H9 (cell line): ENCODE data around the gene CLEC4G. TPM values are rescaled to one million over a fixed set of nuclear protein-coding genes. Genes with fewer than 3 reads are reported as not detected.

Source experiments
- DNase-seq: peaks from one replicate; pipeline ENCODE4 v3.0.0-alpha.2; 2017
- H2AFZ ChIP-seq: one replicate; pipeline ENCODE4 v1.6.1; 2013; ENCODE audit warnings: mild to moderate bottlenecking, low read length, control low read depth, moderate library complexity
- H2AK5ac ChIP-seq: 2 replicates; pipeline ENCODE4 v1.6.1; 2013; ENCODE audit warnings: low read length, control low read depth, mixed read lengths; ENCODE audit not compliant: insufficient read length
- H2BK120ac ChIP-seq: one replicate; pipeline ENCODE4 v1.6.1; 2013; ENCODE audit warnings: low read depth, mild to moderate bottlenecking, low read length, control low read depth, inconsistent platforms; ENCODE audit not compliant: poor library complexity, severe bottlenecking
- H2BK12ac ChIP-seq: 2 replicates; pipeline ENCODE4 v1.6.1; 2013; ENCODE audit warnings: low read length, control low read depth, mixed read lengths, low read depth; ENCODE audit not compliant: insufficient read length
- H2BK15ac ChIP-seq: 2 replicates; pipeline ENCODE4 v1.6.1; 2013; ENCODE audit warnings: low read depth, low read length, control low read depth
- H2BK20ac ChIP-seq: one replicate; pipeline ENCODE4 v1.6.1; 2013; ENCODE audit warnings: low read depth, mild to moderate bottlenecking, low read length, control low read depth, inconsistent platforms; ENCODE audit not compliant: poor library complexity, severe bottlenecking
- H2BK5ac ChIP-seq: 2 replicates; pipeline ENCODE4 v1.6.1; 2013; ENCODE audit warnings: low read length, control low read depth, mixed read lengths; ENCODE audit not compliant: insufficient read length
- H3K14ac ChIP-seq: 2 replicates; pipeline ENCODE4 v1.6.1; 2013; ENCODE audit warnings: low read length, control low read depth; ENCODE audit not compliant: insufficient read depth
- H3K18ac ChIP-seq: 2 replicates; pipeline ENCODE4 v1.6.1; 2013; ENCODE audit warnings: low read depth, mild to moderate bottlenecking, mixed read lengths, low read length, control low read depth; ENCODE audit not compliant: insufficient read length
- H3K23ac ChIP-seq: 2 replicates; pipeline ENCODE4 v1.6.1; 2013; ENCODE audit warnings: low read length, control low read depth, mixed read lengths, low read depth; ENCODE audit not compliant: insufficient read length
- H3K23me2 ChIP-seq: 2 replicates; pipeline ENCODE4 v1.6.1; 2013; ENCODE audit warnings: low read depth, mild to moderate bottlenecking, mixed read lengths, low read length, control low read depth; ENCODE audit not compliant: insufficient read length, poor library complexity, severe bottlenecking
- H3K27ac ChIP-seq: 2 replicates; pipeline ENCODE4 v1.5.1; 2013; ENCODE audit warnings: low read length, control low read depth, mixed read lengths, low read depth; ENCODE audit not compliant: insufficient read length
- H3K27me3 ChIP-seq: 2 replicates; pipeline ENCODE4 v1.6.1; 2013; ENCODE audit warnings: low read length, control low read depth, inconsistent platforms; ENCODE audit not compliant: insufficient read depth
- H3K4ac ChIP-seq: 2 replicates; pipeline ENCODE4 v1.6.1; 2013; ENCODE audit warnings: low read depth, mild to moderate bottlenecking, control low read depth, inconsistent platforms, low read length, moderate library complexity
- H3K4me1 ChIP-seq: 2 replicates; pipeline ENCODE4 v1.6.1; 2013; ENCODE audit warnings: low read length, control low read depth, inconsistent platforms; ENCODE audit not compliant: insufficient read depth
- H3K4me2 ChIP-seq: 2 replicates; pipeline ENCODE4 v1.6.1; 2013; ENCODE audit warnings: low read length, control low read depth, mixed read lengths; ENCODE audit not compliant: insufficient read length, insufficient read depth
- H3K56ac ChIP-seq: 2 replicates; pipeline ENCODE4 v1.6.1; 2013; ENCODE audit warnings: low read depth, mild to moderate bottlenecking, mixed read lengths, low read length, control low read depth; ENCODE audit not compliant: insufficient read length
- H3K79me1 ChIP-seq: 2 replicates; pipeline ENCODE4 v1.6.1; 2013; ENCODE audit warnings: low read depth, mild to moderate bottlenecking, moderate library complexity, low read length, control low read depth, inconsistent platforms; ENCODE audit not compliant: insufficient read depth, poor library complexity, severe bottlenecking
- H3K79me2 ChIP-seq: 2 replicates; pipeline ENCODE4 v1.6.1; 2013; ENCODE audit warnings: low read length, control low read depth, inconsistent platforms; ENCODE audit not compliant: insufficient read depth
- H3K9ac ChIP-seq: 2 replicates; pipeline ENCODE4 v1.6.1; 2013; ENCODE audit warnings: low read length, control low read depth, mixed read lengths; ENCODE audit not compliant: insufficient read length; ENCODE audit errors: extremely low read depth
- H3K9me3 ChIP-seq: one replicate; pipeline ENCODE4 v1.6.1; 2013; ENCODE audit warnings: low read depth, low read length, inconsistent platforms; ENCODE audit not compliant: control insufficient read depth
- H3T11ph ChIP-seq: one replicate; pipeline ENCODE4 v1.6.1; 2013; ENCODE audit warnings: mild to moderate bottlenecking, low read length, control low read depth, inconsistent platforms
- H4K20me1 ChIP-seq: one replicate; pipeline ENCODE4 v1.6.1; 2013; ENCODE audit not compliant: control insufficient read depth, insufficient read length, insufficient read depth
- H4K5ac ChIP-seq: 2 replicates; pipeline ENCODE4 v1.6.1; 2013; ENCODE audit warnings: low read depth, mild to moderate bottlenecking, mixed read lengths, low read length, control low read depth; ENCODE audit not compliant: insufficient read length
- H4K8ac ChIP-seq: replicated peaks from 2 replicates; pipeline ENCODE4 v1.6.1; 2013; ENCODE audit warnings: low read length, control low read depth, mixed read lengths, low read depth; ENCODE audit not compliant: insufficient read length
- H4K91ac ChIP-seq: 2 replicates; pipeline ENCODE4 v1.6.1; 2013; ENCODE audit warnings: low read depth, mild to moderate bottlenecking, moderate library complexity, mixed read lengths, low read length, control low read depth; ENCODE audit not compliant: insufficient read length
- H3K27ac Mint-ChIP-seq, 3 experiments: 2 replicates in 2 of 3; 3 replicates in 1 of 3; pipeline ENCODE4 v1.8.0; 2020 to 2021; ENCODE audit warnings: mixed read lengths in 3 of 3, mild to moderate bottlenecking in 1 of 3, moderate library complexity in 1 of 3
- H3K27me3 Mint-ChIP-seq: 2 replicates; pipeline ENCODE4 v1.8.0; 2021; ENCODE audit warnings: low read depth, mild to moderate bottlenecking, moderate library complexity, mixed read lengths
- H3K36me3 Mint-ChIP-seq, 3 experiments: 2 replicates in 2 of 3; 3 replicates in 1 of 3; pipeline ENCODE4 v1.8.0; 2020 to 2021; ENCODE audit warnings: low read depth in 3 of 3, mixed read lengths in 3 of 3; ENCODE audit not compliant: insufficient read depth in 1 of 3
- H3K4me1 Mint-ChIP-seq, 2 experiments: 2 replicates each; pipeline ENCODE4 v1.8.0; 2020; ENCODE audit warnings: mixed read lengths in 2 of 2
- H3K4me3 Mint-ChIP-seq, 2 experiments: 2 replicates in 1 of 2; 3 replicates in 1 of 2; pipeline ENCODE4 v1.8.0; 2020 to 2021; ENCODE audit warnings: mild to moderate bottlenecking in 2 of 2, mixed read lengths in 2 of 2, moderate library complexity in 1 of 2
- H3K9me3 Mint-ChIP-seq, 2 experiments: 2 replicates in 1 of 2; 3 replicates in 1 of 2; pipeline ENCODE4 v1.8.0; 2020; ENCODE audit warnings: mild to moderate bottlenecking in 2 of 2, mixed read lengths in 2 of 2, moderate library complexity in 1 of 2
- CTCF ChIP-seq: fragments of 200-600 bp; sonication (generic); conservative IDR thresholded peaks from 3 replicates; pipeline ENCODE4 v1.8.0; 2021; ENCODE audit warnings: antibody characterized with exemption, mild to moderate bottlenecking
- WGBS: extraction: QIAGEN DNeasy Blood & Tissue Kit; methylation state at CpG from one replicate; pipeline ENCODE4 v1.1.7; 2013; ENCODE audit warnings: missing lambda C conversion rate, low lambda C conversion rate, mixed read lengths; ENCODE audit not compliant: insufficient read length; ENCODE audit errors: extremely low coverage; 5-methylcytosine and 5-hydroxymethylcytosine counted together
- total RNA-seq: library from RNA; stranded (reverse); gene quantifications from 2 replicates; pipeline ENCODE4 v1.2.1, GENCODE V29; 2021

CLEC4G gene
- total RNA-seq, 1 experiment from 2014 or later = not detected

DNA sequence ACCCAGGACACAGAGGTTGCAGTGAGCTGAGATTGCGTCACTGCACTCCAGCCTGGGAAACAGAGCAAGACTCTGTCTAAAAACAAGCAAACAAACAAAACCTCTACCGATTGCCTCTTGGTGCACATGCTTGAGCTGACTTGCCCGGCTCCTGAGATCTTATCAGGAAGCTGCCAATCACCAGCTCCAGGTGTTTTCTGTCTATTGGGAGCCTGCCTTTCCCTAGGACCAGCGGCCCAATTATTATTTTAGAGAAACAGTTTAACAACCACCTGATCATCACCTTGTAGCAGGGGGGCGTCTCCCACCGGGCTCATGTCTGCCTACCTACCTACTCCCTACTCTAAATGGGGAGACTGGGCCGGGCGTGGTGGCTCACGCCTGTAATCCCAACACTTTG, 41.9 kb upstream of the CLEC4G start:
- H2BK12ac ChIP-seq = no peak overlapping the region
- no peaks in the 10 kb centered on the region for H3K36me3 Mint-ChIP-seq
- no peaks in the 10 kb centered on the region for H3K4me1 ChIP-seq
- H3T11ph ChIP-seq = no peak overlapping the region
- no peaks in the 10 kb centered on the region for H3K79me2 ChIP-seq
- no peak overlapping the region for H3K18ac ChIP-seq
- no peaks in the 10 kb centered on the region for H3K9me3 ChIP-seq
- no peaks in the 10 kb centered on the region for H4K20me1 ChIP-seq
- H2AFZ ChIP-seq = no peak overlapping the region
- H3K4ac ChIP-seq = no peak overlapping the region
- no peaks in the 10 kb centered on the region for H3K23me2 ChIP-seq
- no peak overlapping the region for H3K56ac ChIP-seq
- peaks cover 33% of the 10 kb centered on the region for H3K27me3 Mint-ChIP-seq
- no peaks in the 10 kb centered on the region for H3K79me1 ChIP-seq
- no CpG with 5 or more reads among the region's 9 CpGs for WGBS
- H4K8ac ChIP-seq = no peak overlapping the region
- no peak overlapping the region for H3K27ac Mint-ChIP-seq
- no peak overlapping the region for H2BK15ac ChIP-seq
- no peak overlapping the region for H4K91ac ChIP-seq
- H3K9me3 Mint-ChIP-seq = no peaks in the 10 kb centered on the region; a peak in 1 of 5 replicates
- no peak overlapping the region for H4K5ac ChIP-seq
- no peaks in the 10 kb centered on the region for H3K27me3 ChIP-seq
- H3K27ac ChIP-seq = no peak overlapping the region
- H2BK20ac ChIP-seq = no peak overlapping the region
- no peak overlapping the region for H3K9ac ChIP-seq
- no peak overlapping the region for H3K23ac ChIP-seq
- H3K4me2 ChIP-seq = no peak overlapping the region
- H2AK5ac ChIP-seq = no peak overlapping the region
- H3K4me3 Mint-ChIP-seq = no peak overlapping the region
- H2BK5ac ChIP-seq = no peak overlapping the region
- H3K4me1 Mint-ChIP-seq = peaks cover 9 to 16% of the 10 kb centered on the region in 2 experiments
- no peak overlapping the region for H2BK120ac ChIP-seq
- DNase-seq = no peak
- TF ChIP-seq CTCF = no peak
- H3K14ac ChIP-seq = no peak overlapping the region
